GM12878 (cell line): Measurements from ENCODE around the gene MUSK. TPM values are rescaled to one million over a fixed set of nuclear protein-coding genes. Genes with fewer than 3 reads are reported as not detected.

Experiments
- ATAC-seq: fragments of 200-7000 bp; cut with Tn5 transposase; 3 replicates; pipeline ENCODE4 v1.9.1; 2020; ENCODE audit warnings: mild to moderate bottlenecking, moderate library complexity
- BruUV-seq: library from RNA; stranded (reverse); fragments of 400-500 nt; replicated peaks from 2 replicates; lab custom pipeline; 2021; lab: Mats Ljungman, UMichigan
- CTCF ChIA-PET: fragments of 300-600 bp; sonication (Branson Sonifier 250); formaldehyde crosslinking; extraction: SDS; loops from one replicate; lab custom pipeline; 2021; ENCODE audit warnings: inconsistent platforms; lab: Yijun Ruan, JAX
- POLR2A ChIA-PET: fragments of 350-600 bp; formaldehyde crosslinking; extraction: SDS; loops from one replicate; lab custom pipeline; 2021; ENCODE audit warnings: inconsistent platforms; lab: Charles Lee
- RAD21 ChIA-PET: fragments of 300-600 bp; sonication (Branson Sonifier 250); formaldehyde crosslinking; loops from one replicate; lab custom pipeline; 2023; ENCODE audit warnings: antibody characterized with exemption; ENCODE audit not compliant: unreplicated experiment; lab: Charles Lee
- SMC1A ChIA-PET: fragments of 300-600 bp; sonication (Branson Sonifier 250); formaldehyde crosslinking; loops from one replicate; lab custom pipeline; 2023; ENCODE audit not compliant: unreplicated experiment, uncharacterized antibody; lab: Charles Lee
- DNase-seq: peaks from one replicate; pipeline ENCODE4 v3.0.0-alpha.2; 2011; ENCODE audit warnings: low read depth, low spot score
- FAIRE-seq: peaks from 3 replicates; lab custom pipeline; 2011; peaks lifted over from hg19 to GRCh38; lab: Jason Lieb, UNC
- H2AFZ ChIP-seq: 2 replicates; pipeline ENCODE4 v1.6.0; 2011; ENCODE audit warnings: low read depth, low read length, control low read depth; ENCODE audit not compliant: control insufficient read depth
- H3K27ac ChIP-seq: 2 replicates; pipeline ENCODE4 v1.5.1; 2011; ENCODE audit warnings: control low read depth; ENCODE audit not compliant: control insufficient read depth, insufficient read depth
- H3K27me3 ChIP-seq, 2 experiments: replicated peaks in 1 of 2; 2 replicates each; pipeline versions ENCODE4 v1.6.0 to v1.6.1; 2011; ENCODE audit warnings: low read length in 1 of 2; ENCODE audit not compliant: control insufficient read depth in 2 of 2, insufficient read depth in 2 of 2
- H3K36me3 ChIP-seq, 2 experiments: 2 replicates each; pipeline ENCODE4 v1.5.1; 2011; ENCODE audit warnings: low read length in 1 of 2; ENCODE audit not compliant: control insufficient read depth in 2 of 2, insufficient read depth in 2 of 2
- H3K4me1 ChIP-seq: 2 replicates; pipeline ENCODE4 v1.6.1; 2011; ENCODE audit warnings: mild to moderate bottlenecking, low read length, moderate library complexity, mixed read lengths; ENCODE audit not compliant: control insufficient read depth, insufficient read depth
- H3K4me2 ChIP-seq: 2 replicates; pipeline ENCODE4 v1.6.0; 2011; ENCODE audit warnings: control low read depth; ENCODE audit not compliant: control insufficient read depth, insufficient read depth
- H3K4me3 ChIP-seq: fragments of 200-600 bp; sonication (generic); 2 replicates; pipeline ENCODE4 v1.5.1; 2016
- H3K79me2 ChIP-seq: 2 replicates; pipeline ENCODE4 v1.6.0; 2011; ENCODE audit warnings: low read length; ENCODE audit not compliant: control insufficient read depth, insufficient read depth
- H3K9ac ChIP-seq: 2 replicates; pipeline ENCODE4 v1.8.0; 2011; ENCODE audit warnings: low read length, control low read depth, mixed read lengths; ENCODE audit not compliant: control insufficient read depth, insufficient read depth
- H3K9me3 ChIP-seq: replicated peaks from 3 replicates; pipeline ENCODE4 v1.5.1; 2011; ENCODE audit warnings: mild to moderate bottlenecking, low read length; ENCODE audit not compliant: control insufficient read depth, insufficient read depth
- H4K20me1 ChIP-seq: 2 replicates; pipeline ENCODE4 v1.6.0; 2011; ENCODE audit not compliant: control insufficient read depth, insufficient read depth
- CHD1 ChIP-seq: IDR thresholded peaks from 2 replicates; pipeline ENCODE4 v1.6.1; 2012; ENCODE audit warnings: low read depth, low read length, improper control_type of control experiment
- CUX1 ChIP-seq: IDR thresholded peaks from 2 replicates; pipeline ENCODE4 v1.6.1; 2012; ENCODE audit warnings: improper control_type of control experiment, low read depth, low read length; ENCODE audit not compliant: insufficient replicate concordance
- ETV6 ChIP-seq, 2 experiments: fragments of 450-650 bp in 1 of 2; IDR thresholded peaks in 1 of 2; conservative IDR thresholded peaks in 1 of 2; 2 replicates each; pipeline ENCODE4 v1.6.1; 2014; ENCODE audit warnings: antibody characterized with exemption in 1 of 2, borderline replicate concordance in 1 of 2, low read depth in 1 of 2, mild to moderate bottlenecking in 1 of 2, moderate library complexity in 1 of 2
- FOXM1 ChIP-seq: IDR thresholded peaks from 2 replicates; pipeline ENCODE4 v1.6.1; 2012; ENCODE audit warnings: low read depth, mild to moderate bottlenecking, inconsistent platforms, low read length, moderate library complexity
- HSF1 ChIP-seq: fragments of 150-350 bp; IDR thresholded peaks from 2 replicates; pipeline ENCODE4 v1.6.1; 2014; ENCODE audit warnings: mild to moderate bottlenecking, low read depth, low read length
- KAT2A ChIP-seq: conservative IDR thresholded peaks from 2 replicates; pipeline ENCODE4 v1.6.1; 2011; ENCODE audit warnings: low read depth, low read length; ENCODE audit not compliant: control insufficient read depth
- MEF2A ChIP-seq: IDR thresholded peaks from 2 replicates; pipeline ENCODE4 v1.6.1; 2011; ENCODE audit warnings: low read depth, mild to moderate bottlenecking, low read length, moderate library complexity; ENCODE audit not compliant: insufficient read depth
- RAD51 ChIP-seq: fragments of 450-650 bp; IDR thresholded peaks from 2 replicates; pipeline ENCODE4 v1.6.1; 2016; ENCODE audit warnings: moderate library complexity, mild to moderate bottlenecking, inconsistent platforms
- RELA ChIP-seq: fragments of 450-650 bp; IDR thresholded peaks from 2 replicates; pipeline ENCODE4 v1.8.0; 2014; ENCODE audit warnings: borderline replicate concordance; ENCODE audit not compliant: partially characterized antibody
- SMAD1 ChIP-seq: fragments of 450-650 bp; IDR thresholded peaks from 2 replicates; pipeline ENCODE4 v1.6.1; 2018; ENCODE audit warnings: mild to moderate bottlenecking, low read depth; ENCODE audit not compliant: partially characterized antibody
- SMC3 ChIP-seq: IDR thresholded peaks from 2 replicates; pipeline ENCODE4 v1.6.1; 2011; ENCODE audit warnings: low read length, improper control_type of control experiment, borderline replicate concordance
- STAT1 ChIP-seq: fragments of 450-650 bp; conservative IDR thresholded peaks from 2 replicates; pipeline ENCODE4 v1.6.1; 2014; ENCODE audit warnings: antibody characterized with exemption, mild to moderate bottlenecking
- ZNF207 ChIP-seq: fragments of 450-650 bp; IDR thresholded peaks from 2 replicates; pipeline ENCODE4 v1.6.1; 2014; ENCODE audit warnings: antibody characterized with exemption, mild to moderate bottlenecking, borderline replicate concordance
- WGBS: methylation state at CpG from one replicate; pipeline ENCODE4 v1.1.6; 2016; ENCODE audit warnings: low lambda C conversion rate; ENCODE audit not compliant: insufficient replicate concordance, insufficient coverage; ENCODE audit errors: missing lambda C conversion rate; 5-methylcytosine and 5-hydroxymethylcytosine counted together
- in situ Hi-C: fragments of 300-500 bp; cut with MboI; formaldehyde crosslinking; loops from 9 replicates; pipeline ENCODE4 v1.14.3; 2018; ENCODE audit warnings: mixed read lengths
- intact Hi-C: fragments of 100-400 bp; cut with micrococcal nuclease; formaldehyde crosslinking; loops from one replicate; pipeline ENCODE4 v1.14.2; 2022; ENCODE audit not compliant: unreplicated experiment
- polyA plus RNA-seq, 11 experiments: library from polyadenylated mRNA; depleted of rRNA in 4 of 11; unstranded in 6 of 11; stranded (reverse) in 5 of 11; fragments of >200 nt; fragmentation: Nextera tagmentation in 4 of 11; fragmentation: Illumina TruSeq in 1 of 11; extraction: Ambion mirVana in 4 of 11; extraction: Trizol in 1 of 11; gene quantifications; 1 replicate in 1 of 11; 2 replicates in 10 of 11; pipeline versions ENCODE4 v1.2.1 to v1.2.3, GENCODE V29; 2011 to 2016; ENCODE audit warnings: inconsistent platforms in 2 of 11, missing spikeins in 2 of 11, low read depth in 1 of 11
- total RNA-seq, 4 experiments: library from RNA; depleted of rRNA in 3 of 4; stranded (reverse); fragments of >200 nt in 3 of 4; fragmentation: Illumina TruSeq in 1 of 4; extraction: Trizol in 1 of 4; gene quantifications; 2 replicates each; pipeline versions ENCODE4 v1.2.1 to v1.2.3, GENCODE V29; 2013 to 2021

The MUSK gene
- total and polyA plus RNA-seq, 10 of the 15 experiments (the other 5 are each of a cell fraction or from before 2014, with no cell fraction given): 0.04 to 0.19 (median 0.10) TPM; not detected in 5

- CTCF ChIA-PET: no interaction called here
- H3K4me2 ChIP-seq: no peak overlapping the region
- 53% methylated on average over 1 of the region's 1 CpG for WGBS
Observed at GRCh38 chr9:110835859-110836271, 167.3 kb downstream of the MUSK start.

More at GRCh38 chr9:110835859-110836271, 167.3 kb downstream of the MUSK start:
- DNase-seq (no peak), FAIRE-seq (no peak), ATAC-seq (no peak)
- in situ Hi-C loops: no loop called here
- Histone ChIP-seq H3K9me3 (no peaks in the 10 kb centered on the region), H3K27ac (no peak overlapping the region), H3K9ac (no peak overlapping the region), H3K79me2 (no peaks in the 10 kb centered on the region), H3K4me1 (no peaks in the 10 kb centered on the region), H3K27me3 (no peaks in the 10 kb centered on the region), H3K36me3 (no peaks in the 10 kb centered on the region), H2AFZ (no peak overlapping the region), H3K4me3 (no peak overlapping the region), H4K20me1 (no peaks in the 10 kb centered on the region)
- ChIA-PET SMC1A (interaction anchor here (0.6 to 1.9 kb wide), 6 partner anchors 13 to 413 kb away, joined by 3 to 5 read pairs (median 4); no protein-coding TSS in a partner anchor), POLR2A (interaction anchor here (0.6 kb wide), 1 partner anchor 26 kb away, joined by 11 read pairs; no protein-coding TSS in a partner anchor), RAD21 (interaction anchor here (0.9 kb wide), 1 partner anchor 14 kb away, joined by 4 read pairs; no protein-coding TSS in a partner anchor)
- intact Hi-C loops: loop anchor here (2.0 kb wide), 1 partner anchor 27 kb away; no protein-coding TSS in a partner anchor
- no TSS peak for BruUV-seq
- TF ChIP-seq FOXM1 (no peak), CUX1 (no peak), CHD1 (no peak), RAD51 (no peak), HSF1 (no peak), SMAD1 (no peak), MEF2A (no peak), RELA (no peak), ETV6 (conservative IDR thresholded peaks at IDR 0.05 in 1 of 2, IDR thresholded peaks at IDR 0.05 in 1 of 2; ENCODE audit: borderline replicate concordance in 1 of 2, low read depth in 1 of 2) (no peak), KAT2A (no peak), STAT1 (no peak), SMC3 (no peak), ZNF207 (no peak)
